CD4-positive, alpha-beta T cell treated with Interleukin-1 beta for 1 hour (primary cell): ENCODE measurements around the gene RNASEH2B.

Source experiments
- DNase-seq, 2 donors: peaks; one replicate each; pipeline ENCODE4 v3.0.0-alpha.2; 2020 to 2022

The RNASEH2B gene

GRCh38 chr13:50909605-50910484, at the start of gene RNASEH2B:
Gene RNASEH2B, plus strand, starts transcription at chr13:50909791. Its CDS starts 286 bp downstream, at chr13:50910077.
- peak; percentile 75 to 76 for DNase-seq

- DNase-seq: no peak
Measured at GRCh38 chr13:50864492-50864891, 45.1 kb upstream of the RNASEH2B start.

GRCh38 chr13:50866817-50867636, 42.6 kb upstream of the RNASEH2B start:
- no peak for DNase-seq

GRCh38 chr13:50867637-50867945, 42.0 kb upstream of the RNASEH2B start:
- DNase-seq: no peak

GRCh38 chr13:50871405-50871804, 38.2 kb upstream of the RNASEH2B start:
- no peak for DNase-seq

GRCh38 chr13:50873467-50873866, 36.1 kb upstream of the RNASEH2B start:
- DNase-seq: no peak

GRCh38 chr13:50873991-50874390, 35.6 kb upstream of the RNASEH2B start:
- no peak for DNase-seq

GRCh38 chr13:50882816-50883435, 26.7 kb upstream of the RNASEH2B start:
- DNase-seq: no peak

GRCh38 chr13:50883728-50884127, 25.9 kb upstream of the RNASEH2B start:
- no peak for DNase-seq

- no peak for DNase-seq
Measured at GRCh38 chr13:50884265-50884664, 25.3 kb upstream of the RNASEH2B start.

GRCh38 chr13:50887151-50887550, 22.4 kb upstream of the RNASEH2B start:
- no peak for DNase-seq

GRCh38 chr13:50888362-50888761, 21.2 kb upstream of the RNASEH2B start:
- no peak for DNase-seq

GRCh38 chr13:50889317-50889716, 20.3 kb upstream of the RNASEH2B start:
- DNase-seq: no peak

GRCh38 chr13:50891206-50891605, 18.4 kb upstream of the RNASEH2B start:
- no peak for DNase-seq

- peak; percentile 42 to 51 for DNase-seq
Measured at GRCh38 chr13:50892210-50892944, 17.2 kb upstream of the RNASEH2B start.

GRCh38 chr13:50893211-50893852, 16.3 kb upstream of the RNASEH2B start:
- peak in 1 of 2 donors; percentile 58 for DNase-seq

GRCh38 chr13:50894012-50894411, 15.6 kb upstream of the RNASEH2B start:
- DNase-seq: no peak

- no peak for DNase-seq
Measured at GRCh38 chr13:50894504-50894903, 15.1 kb upstream of the RNASEH2B start.

- DNase-seq: no peak
Measured at GRCh38 chr13:50898338-50898737, 11.3 kb upstream of the RNASEH2B start.

- DNase-seq: no peak
Measured at GRCh38 chr13:50901701-50902100, 7.9 kb upstream of the RNASEH2B start.

- no peak for DNase-seq
Measured at GRCh38 chr13:50905256-50905655, 4.3 kb upstream of the RNASEH2B start.

- DNase-seq: no peak
Measured at GRCh38 chr13:50907781-50908180, 1.8 kb upstream of the RNASEH2B start.
